ENCODE data around the gene KIAA0408.

The KIAA0408 gene

GRCh38 chr6:127459231-127459641 is at the start of gene KIAA0408:
Gene KIAA0408, minus strand, starts transcription at chr6:127459389. Its CDS starts 5,408 bp downstream, at chr6:127453981.
- no peak for ATAC-seq
- H3K27ac Mint-ChIP-seq: peak within 1 kb of the TSS; percentile 48

GRCh38 chr6:127506894-127507293 is 47.7 kb upstream of the KIAA0408 start:
- no peak overlapping the region for H3K27ac Mint-ChIP-seq
- H3K36me3 Mint-ChIP-seq: peaks cover 41% of the 10 kb centered on the region
- ATAC-seq: no peak
- no peaks in the 10 kb centered on the region for H3K9me3 Mint-ChIP-seq
- peaks cover 5% of the 10 kb centered on the region for H3K4me1 Mint-ChIP-seq
- no peak overlapping the region for H3K4me3 Mint-ChIP-seq
- no peak for DNase-seq (ENCODE audit: low spot score in 2 of 2)

More at GRCh38 chr6:127459231-127459641, at the start of gene KIAA0408:
- Mint-ChIP-seq H3K9me3 (no peaks in the 10 kb centered on the region), H3K4me1 (no peaks in the 10 kb centered on the region), H3K4me3 (no peak within 1 kb of the TSS), H3K36me3 (peaks cover 8% of the 10 kb centered on the region)
- DNase-seq (ENCODE audit: low spot score in 2 of 2): no peak

GRCh38 chr6:127503022-127503421 is 43.8 kb upstream of the KIAA0408 start:
- ATAC-seq (no peak), DNase-seq (ENCODE audit: low spot score in 2 of 2) (no peak)
- H3K9me3 Mint-ChIP-seq: no peaks in the 10 kb centered on the region
- no peak overlapping the region for H3K27ac Mint-ChIP-seq
- H3K4me1 Mint-ChIP-seq: peaks cover 5% of the 10 kb centered on the region
- H3K4me3 Mint-ChIP-seq: no peak overlapping the region
- H3K36me3 Mint-ChIP-seq: peaks cover 8% of the 10 kb centered on the region

- H3K4me3 Mint-ChIP-seq: no peak overlapping the region
- H3K36me3 Mint-ChIP-seq: no peaks in the 10 kb centered on the region
- no peaks in the 10 kb centered on the region for H3K9me3 Mint-ChIP-seq
- no peaks in the 10 kb centered on the region for H3K4me1 Mint-ChIP-seq
- ATAC-seq: no peak
- DNase-seq (ENCODE audit: low spot score in 2 of 2): no peak
- no peak overlapping the region for H3K27ac Mint-ChIP-seq
Observed at GRCh38 chr6:127497410-127497809, 38.2 kb upstream of the KIAA0408 start.

- ATAC-seq (no peak), DNase-seq (ENCODE audit: low spot score in 2 of 2) (no peak)
- Mint-ChIP-seq H3K27ac (no peak overlapping the region), H3K9me3 (no peaks in the 10 kb centered on the region), H3K36me3 (no peaks in the 10 kb centered on the region), H3K4me1 (no peaks in the 10 kb centered on the region), H3K4me3 (no peak overlapping the region)
Observed at GRCh38 chr6:127496471-127496870, 37.3 kb upstream of the KIAA0408 start.

- no peak for ATAC-seq
- Mint-ChIP-seq H3K27ac (no peak overlapping the region), H3K9me3 (no peaks in the 10 kb centered on the region)
Observed at GRCh38 chr6:127494240-127494767, 35.1 kb upstream of the KIAA0408 start.

GRCh38 chr6:127489248-127489647 is 30.1 kb upstream of the KIAA0408 start:
- H3K27ac Mint-ChIP-seq: no peak overlapping the region
- DNase-seq (ENCODE audit: low spot score in 2 of 2): no peak

More at GRCh38 chr6:127494240-127494767, 35.1 kb upstream of the KIAA0408 start:
- peaks cover 8% of the 10 kb centered on the region for H3K36me3 Mint-ChIP-seq
- H3K4me3 Mint-ChIP-seq: no peak overlapping the region
- H3K4me1 Mint-ChIP-seq: no peaks in the 10 kb centered on the region
- DNase-seq (ENCODE audit: low spot score in 2 of 2): no peak

GRCh38 chr6:127486934-127487333 is 27.7 kb upstream of the KIAA0408 start:
- ATAC-seq: no peak
- DNase-seq (ENCODE audit: low spot score in 2 of 2): no peak
- H3K4me1 Mint-ChIP-seq: peaks cover 40% of the 10 kb centered on the region
- no peak overlapping the region for H3K4me3 Mint-ChIP-seq
- H3K9me3 Mint-ChIP-seq: peaks cover 3% of the 10 kb centered on the region
- H3K27ac Mint-ChIP-seq: no peak overlapping the region
- peaks cover 25% of the 10 kb centered on the region for H3K36me3 Mint-ChIP-seq

More at GRCh38 chr6:127489248-127489647, 30.1 kb upstream of the KIAA0408 start:
- no peak for ATAC-seq
- Mint-ChIP-seq H3K4me1 (peaks cover 23% of the 10 kb centered on the region), H3K36me3 (peaks cover 16% of the 10 kb centered on the region), H3K4me3 (no peak overlapping the region), H3K9me3 (peaks cover 3% of the 10 kb centered on the region)

- H3K27ac Mint-ChIP-seq: peak overlapping the region; percentile 82
- peak overlapping the region; percentile 61 for H3K4me3 Mint-ChIP-seq
Observed at GRCh38 chr6:127484212-127484863, 25.1 kb upstream of the KIAA0408 start.

GRCh38 chr6:127483399-127484055 is 24.3 kb upstream of the KIAA0408 start:
- H3K27ac Mint-ChIP-seq: peak overlapping the region; percentile 82
- peaks cover 40% of the 10 kb centered on the region for H3K4me1 Mint-ChIP-seq
- peaks cover 42% of the 10 kb centered on the region for H3K36me3 Mint-ChIP-seq
- peak overlapping the region; percentile 61 for H3K4me3 Mint-ChIP-seq
- H3K9me3 Mint-ChIP-seq: peaks cover 3% of the 10 kb centered on the region
- DNase-seq (ENCODE audit: low spot score in 2 of 2): no peak
- no peak for ATAC-seq

More at GRCh38 chr6:127484212-127484863, 25.1 kb upstream of the KIAA0408 start:
- DNase-seq (ENCODE audit: low spot score in 2 of 2) (no peak), ATAC-seq (peak; percentile 95)
- Mint-ChIP-seq H3K4me1 (peaks cover 40% of the 10 kb centered on the region), H3K36me3 (peaks cover 34% of the 10 kb centered on the region), H3K9me3 (peaks cover 3% of the 10 kb centered on the region)

- peaks cover 3% of the 10 kb centered on the region for H3K9me3 Mint-ChIP-seq
- no peak overlapping the region for H3K27ac Mint-ChIP-seq
- H3K4me3 Mint-ChIP-seq: no peak overlapping the region
- H3K36me3 Mint-ChIP-seq: peaks cover 52% of the 10 kb centered on the region
- DNase-seq (ENCODE audit: low spot score in 2 of 2) (no peak), ATAC-seq (no peak)
- H3K4me1 Mint-ChIP-seq: peaks cover 34% of the 10 kb centered on the region
Observed at GRCh38 chr6:127482325-127482724, 23.1 kb upstream of the KIAA0408 start.

- DNase-seq (ENCODE audit: low spot score in 2 of 2): no peak
- no peak overlapping the region for H3K27ac Mint-ChIP-seq
- no peak for ATAC-seq
Observed at GRCh38 chr6:127481628-127482027, 22.4 kb upstream of the KIAA0408 start.

GRCh38 chr6:127481111-127481510 is 21.9 kb upstream of the KIAA0408 start:
- Mint-ChIP-seq H3K4me1 (peaks cover 34% of the 10 kb centered on the region), H3K4me3 (no peak overlapping the region), H3K36me3 (peaks cover 56% of the 10 kb centered on the region), H3K9me3 (peaks cover 3% of the 10 kb centered on the region), H3K27ac (no peak overlapping the region)
- ATAC-seq (no peak), DNase-seq (ENCODE audit: low spot score in 2 of 2) (no peak)

More at GRCh38 chr6:127481628-127482027, 22.4 kb upstream of the KIAA0408 start:
- Mint-ChIP-seq H3K36me3 (peaks cover 52% of the 10 kb centered on the region), H3K4me1 (peaks cover 34% of the 10 kb centered on the region), H3K9me3 (peaks cover 3% of the 10 kb centered on the region), H3K4me3 (no peak overlapping the region)

- no peak for DNase-seq (ENCODE audit: low spot score in 2 of 2)
- Mint-ChIP-seq H3K4me1 (peaks cover 7% of the 10 kb centered on the region), H3K27ac (no peak overlapping the region), H3K36me3 (peaks cover 63% of the 10 kb centered on the region), H3K9me3 (no peaks in the 10 kb centered on the region), H3K4me3 (no peak overlapping the region)
- no peak for ATAC-seq
Observed at GRCh38 chr6:127477658-127478057, 18.5 kb upstream of the KIAA0408 start.

GRCh38 chr6:127475823-127476176 is 16.6 kb upstream of the KIAA0408 start:
- no peaks in the 10 kb centered on the region for H3K9me3 Mint-ChIP-seq
- H3K36me3 Mint-ChIP-seq: peaks cover 62% of the 10 kb centered on the region
- DNase-seq (ENCODE audit: low spot score in 2 of 2): no peak
- no peak for ATAC-seq
- H3K4me3 Mint-ChIP-seq: no peak overlapping the region
- H3K4me1 Mint-ChIP-seq: no peaks in the 10 kb centered on the region
- no peak overlapping the region for H3K27ac Mint-ChIP-seq
